LNCAP (cell line): Measurements from ENCODE around the gene LDAH.

Experiments
- TF ChIP-seq, protein P1 (sequence below): fragments of 450-650 bp; IDR thresholded peaks from 2 replicates; pipeline ENCODE4 v1.5.1; 2017; ENCODE audit warnings: mild to moderate bottlenecking

LDAH gene

DNA sequence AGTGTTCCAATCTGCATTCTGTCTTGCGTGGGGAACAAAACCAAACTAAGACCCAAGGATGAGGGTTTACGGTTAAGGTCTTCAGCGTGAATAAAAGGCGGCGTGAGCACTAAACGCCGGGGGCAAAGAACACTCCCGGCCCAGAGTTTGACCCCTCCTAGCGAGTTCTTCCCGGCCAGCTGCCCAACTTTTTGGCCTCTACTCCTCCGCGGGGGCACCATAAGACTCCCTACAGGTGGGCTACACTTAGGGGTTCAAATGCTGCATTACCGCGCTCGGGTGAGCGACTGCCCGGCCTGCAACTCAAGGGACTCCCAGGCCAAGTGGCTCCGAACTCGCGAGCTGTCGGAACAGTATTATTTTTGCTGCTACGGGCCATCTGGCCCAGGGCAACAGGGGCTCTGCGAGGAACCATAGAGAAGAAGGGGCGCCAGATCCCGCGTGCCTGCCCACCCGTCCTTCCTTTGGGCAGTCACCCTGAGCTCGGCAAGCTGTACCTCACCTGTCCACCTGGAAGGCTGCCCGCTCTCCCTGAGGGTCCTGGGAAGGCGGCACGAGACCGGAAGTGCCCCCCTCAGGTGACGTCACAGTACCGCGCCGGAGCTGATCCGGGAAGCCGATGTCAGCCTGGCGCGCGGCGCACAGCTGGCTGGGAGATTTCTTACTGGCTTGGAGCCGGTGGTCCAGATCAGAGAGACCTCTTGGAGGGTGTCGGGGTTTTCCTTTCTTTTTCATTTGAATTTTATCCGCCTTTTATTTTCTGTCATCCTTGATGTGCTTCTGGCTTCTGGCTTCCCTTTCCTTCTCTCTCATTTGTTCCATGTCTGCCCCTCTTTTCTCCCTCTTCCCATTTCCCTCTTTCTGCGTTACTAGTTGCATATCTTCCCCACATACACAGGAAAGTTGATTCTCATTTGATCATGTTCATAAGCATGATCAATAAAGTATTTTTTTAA is at the start of gene LDAH:
Gene LDAH (minus strand): TSS at position 567 of the 956 bp plus-strand sequence. CDS start 21,638 bp downstream, outside the sequence.
- TF ChIP-seq, protein P1, sequence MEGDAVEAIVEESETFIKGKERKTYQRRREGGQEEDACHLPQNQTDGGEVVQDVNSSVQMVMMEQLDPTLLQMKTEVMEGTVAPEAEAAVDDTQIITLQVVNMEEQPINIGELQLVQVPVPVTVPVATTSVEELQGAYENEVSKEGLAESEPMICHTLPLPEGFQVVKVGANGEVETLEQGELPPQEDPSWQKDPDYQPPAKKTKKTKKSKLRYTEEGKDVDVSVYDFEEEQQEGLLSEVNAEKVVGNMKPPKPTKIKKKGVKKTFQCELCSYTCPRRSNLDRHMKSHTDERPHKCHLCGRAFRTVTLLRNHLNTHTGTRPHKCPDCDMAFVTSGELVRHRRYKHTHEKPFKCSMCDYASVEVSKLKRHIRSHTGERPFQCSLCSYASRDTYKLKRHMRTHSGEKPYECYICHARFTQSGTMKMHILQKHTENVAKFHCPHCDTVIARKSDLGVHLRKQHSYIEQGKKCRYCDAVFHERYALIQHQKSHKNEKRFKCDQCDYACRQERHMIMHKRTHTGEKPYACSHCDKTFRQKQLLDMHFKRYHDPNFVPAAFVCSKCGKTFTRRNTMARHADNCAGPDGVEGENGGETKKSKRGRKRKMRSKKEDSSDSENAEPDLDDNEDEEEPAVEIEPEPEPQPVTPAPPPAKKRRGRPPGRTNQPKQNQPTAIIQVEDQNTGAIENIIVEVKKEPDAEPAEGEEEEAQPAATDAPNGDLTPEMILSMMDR = no peak

DNA sequence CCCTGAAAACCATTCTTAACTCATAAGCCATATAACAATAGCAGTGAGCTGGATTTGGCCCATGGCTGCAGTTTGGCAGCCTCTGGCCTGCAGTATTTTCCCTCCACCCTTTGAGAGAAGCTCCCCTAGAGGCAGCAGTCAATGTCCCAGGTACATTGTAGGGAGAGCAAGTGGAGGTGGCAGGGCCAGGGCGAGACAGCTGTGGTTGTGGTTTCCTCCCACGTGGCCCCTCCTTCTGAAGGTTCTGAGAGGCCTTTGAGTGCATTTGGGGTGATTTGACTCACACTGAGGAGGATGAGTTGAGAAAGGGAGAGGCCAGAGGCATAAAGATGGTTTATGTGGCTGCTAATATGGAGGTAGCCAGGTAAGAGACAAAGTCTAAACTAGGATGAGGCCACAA is 45.5 kb upstream of the LDAH start:
- TF ChIP-seq, protein P1 = no peak

DNA sequence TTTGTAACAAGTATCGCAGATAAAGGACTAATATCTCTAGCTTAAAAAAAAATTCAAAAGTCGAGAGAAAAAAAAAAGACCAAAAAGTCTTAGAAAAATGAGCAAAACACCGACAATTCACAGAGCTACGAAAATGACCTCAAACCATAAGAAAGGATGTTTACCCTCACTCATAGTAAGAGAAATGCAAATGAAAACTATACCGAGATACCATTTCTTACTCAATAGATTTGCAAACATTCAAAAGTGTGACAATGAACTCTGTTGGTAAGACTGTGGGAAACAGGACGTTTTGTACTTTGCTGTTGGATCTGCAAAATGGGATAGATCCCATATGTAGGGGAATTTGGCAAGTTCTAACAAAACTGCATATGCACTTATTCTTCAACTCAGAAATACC is 39.9 kb upstream of the LDAH start:
- TF ChIP-seq, protein P1 = no peak

DNA sequence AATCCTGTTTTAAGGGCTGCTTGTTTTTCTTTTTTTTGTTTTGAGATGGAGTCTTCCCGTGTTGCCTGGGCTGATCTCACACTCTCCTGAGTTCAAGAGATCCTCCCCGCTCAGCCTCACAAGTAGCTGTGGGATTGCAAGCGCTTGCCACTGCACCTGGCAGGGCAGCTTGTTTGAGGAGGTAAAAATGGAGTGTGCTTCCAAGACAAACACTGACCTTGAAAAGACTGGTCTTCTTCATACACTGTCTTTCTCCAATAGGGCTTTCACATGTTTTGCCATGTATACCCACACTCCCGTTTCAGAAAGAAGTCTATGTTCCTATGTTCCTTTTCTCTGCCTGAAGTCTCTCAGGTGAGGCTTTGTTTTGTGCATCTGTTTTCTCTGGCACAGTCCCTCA is 32.6 kb upstream of the LDAH start:
- TF ChIP-seq, protein P1 = no peak

DNA sequence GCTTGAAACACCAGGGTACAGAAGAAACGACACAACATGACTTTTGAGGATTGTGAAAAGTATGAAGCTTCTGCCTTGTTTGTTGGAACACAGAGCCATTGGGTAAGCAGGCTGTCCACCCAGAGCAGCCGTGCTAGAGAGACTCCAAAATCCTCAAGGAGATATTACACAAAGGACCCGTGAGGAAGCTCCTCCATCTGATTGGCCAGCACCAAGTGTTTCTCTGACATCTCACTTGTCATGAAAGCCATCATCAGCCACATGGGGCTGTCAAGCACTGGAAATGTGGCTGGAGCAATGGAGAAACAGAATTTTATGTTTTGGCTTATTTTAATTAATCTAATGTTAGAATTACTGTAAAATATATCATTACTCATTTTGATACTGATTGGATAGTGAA is 29.8 kb upstream of the LDAH start:
- TF ChIP-seq, protein P1 = no peak

DNA sequence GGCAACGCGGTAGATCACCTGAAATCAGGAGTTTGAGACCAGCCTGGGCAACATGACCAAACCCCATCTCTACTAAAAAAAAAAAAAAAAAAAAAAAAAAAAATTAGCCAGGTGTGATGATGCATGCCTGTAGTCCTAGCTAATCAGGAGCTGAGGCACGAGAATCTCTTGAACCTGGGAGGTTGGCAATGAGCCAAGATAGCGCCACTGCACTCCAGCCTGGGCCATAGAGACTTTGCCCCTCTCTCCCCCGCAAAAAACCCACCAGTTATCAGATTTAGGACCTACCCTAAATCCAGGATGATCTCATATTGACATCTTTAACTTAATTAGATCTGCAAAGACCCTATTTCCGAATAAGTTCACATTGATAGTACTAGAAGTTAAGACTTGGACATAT is 29.2 kb upstream of the LDAH start:
- TF ChIP-seq, protein P1 = no peak

DNA sequence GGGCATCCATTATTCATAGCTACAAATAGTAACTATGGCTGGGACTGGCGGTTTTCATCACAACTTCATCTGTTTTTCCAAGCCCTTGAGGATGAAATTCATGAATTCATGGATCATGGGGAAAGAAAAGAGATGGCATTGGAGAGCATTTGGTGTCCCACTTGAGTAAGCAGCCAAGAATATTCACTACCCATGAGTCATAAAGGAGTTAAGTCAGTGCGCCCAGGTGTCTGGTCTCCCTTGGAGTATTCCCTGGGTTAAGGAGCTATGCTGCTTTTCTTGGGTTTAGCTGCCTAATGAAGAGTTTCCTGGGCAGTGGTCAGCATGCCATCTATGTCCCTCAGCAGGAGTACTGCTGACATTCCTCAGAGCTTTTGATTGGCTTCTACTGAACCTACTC is 21.3 kb upstream of the LDAH start:
- TF ChIP-seq, protein P1 = no peak
